Astrocyte (in vitro differentiated cells and primary cell): ENCODE results near the gene MAS1. TPM values are rescaled to one million over a fixed set of nuclear protein-coding genes. Genes with fewer than 3 reads are reported as not detected.

Experiments used
- DNase-seq: peaks from one replicate; pipeline ENCODE4 v3.0.0-alpha.2; 2010; ENCODE audit warnings: low read depth
- FAIRE-seq: peaks from 2 replicates; lab custom pipeline; 2011; peaks lifted over from hg19 to GRCh38; lab: Jason Lieb, UNC
- H2AFZ ChIP-seq: 2 replicates; pipeline ENCODE4 v1.6.0; 2012; ENCODE audit warnings: low read depth, low read length, inconsistent platforms
- H3K27ac ChIP-seq: 2 replicates; pipeline ENCODE4 v1.5.1; 2011; ENCODE audit warnings: low read depth, low read length, inconsistent platforms
- H3K27me3 ChIP-seq: 2 replicates; pipeline ENCODE4 v1.6.0; 2011; ENCODE audit warnings: low read length, inconsistent platforms; ENCODE audit not compliant: insufficient read depth
- H3K36me3 ChIP-seq: 2 replicates; pipeline ENCODE4 v1.5.1; 2011; ENCODE audit warnings: low read length, inconsistent platforms; ENCODE audit not compliant: insufficient read depth
- H3K4me1 ChIP-seq: 2 replicates; pipeline ENCODE4 v1.5.1; 2011; ENCODE audit warnings: low read length, inconsistent platforms; ENCODE audit not compliant: insufficient read depth
- H3K4me2 ChIP-seq: 2 replicates; pipeline ENCODE4 v1.6.0; 2012; ENCODE audit warnings: low read length, inconsistent platforms
- H3K4me3 ChIP-seq: 2 replicates; pipeline ENCODE4 v1.5.1; 2011; ENCODE audit warnings: low read depth, mild to moderate bottlenecking, low read length, inconsistent platforms; ENCODE audit not compliant: insufficient read depth
- H3K79me2 ChIP-seq: 2 replicates; pipeline ENCODE4 v1.6.0; 2012; ENCODE audit warnings: mild to moderate bottlenecking, low read length, inconsistent platforms; ENCODE audit not compliant: insufficient read depth
- H3K9ac ChIP-seq: 2 replicates; pipeline ENCODE4 v1.6.0; 2012; ENCODE audit warnings: mild to moderate bottlenecking, low read length, inconsistent platforms
- H3K9me3 ChIP-seq: 2 replicates; pipeline ENCODE4 v1.5.1; 2012; ENCODE audit warnings: low read depth, mild to moderate bottlenecking, low read length, inconsistent platforms; ENCODE audit not compliant: insufficient read depth
- H4K20me1 ChIP-seq: 2 replicates; pipeline ENCODE4 v1.6.0; 2012; ENCODE audit warnings: low read length, inconsistent platforms; ENCODE audit not compliant: insufficient read depth
- H3K27ac Mint-ChIP-seq: one replicate; pipeline ENCODE4 v1.8.0; 2021; ENCODE audit warnings: mild to moderate bottlenecking, mixed read lengths; ENCODE audit not compliant: unreplicated experiment
- H3K27me3 Mint-ChIP-seq: one replicate; pipeline ENCODE4 v1.8.0; 2021; ENCODE audit warnings: low read depth, mixed read lengths; ENCODE audit not compliant: unreplicated experiment
- H3K36me3 Mint-ChIP-seq: one replicate; pipeline ENCODE4 v1.8.0; 2021; ENCODE audit warnings: low read depth, mixed read lengths; ENCODE audit not compliant: unreplicated experiment
- H3K4me1 Mint-ChIP-seq: one replicate; pipeline ENCODE4 v1.8.0; 2021; ENCODE audit warnings: low read depth, mixed read lengths; ENCODE audit not compliant: unreplicated experiment
- H3K4me3 Mint-ChIP-seq: one replicate; pipeline ENCODE4 v1.8.0; 2021; ENCODE audit warnings: mild to moderate bottlenecking, moderate library complexity, mixed read lengths; ENCODE audit not compliant: unreplicated experiment
- H3K9me3 Mint-ChIP-seq: one replicate; pipeline ENCODE4 v1.8.0; 2021; ENCODE audit warnings: mild to moderate bottlenecking, mixed read lengths; ENCODE audit not compliant: unreplicated experiment
- EZH2 ChIP-seq: IDR thresholded peaks from 2 replicates; pipeline ENCODE4 v1.6.1; 2012; ENCODE audit warnings: mild to moderate bottlenecking, low read length, inconsistent platforms; ENCODE audit not compliant: insufficient read depth
- total RNA-seq: library from RNA; stranded (reverse); gene quantifications from 2 replicates; pipeline ENCODE4 v1.2.1, GENCODE V29; 2021
- TF ChIP-seq, protein P1 (sequence below): IDR thresholded peaks from 2 replicates; pipeline ENCODE4 v1.5.1; 2011; ENCODE audit warnings: low read depth, mild to moderate bottlenecking, inconsistent platforms, low read length, moderate library complexity; ENCODE audit not compliant: insufficient read depth

The MAS1 gene
- total RNA-seq, 1 donor from 2014 or later, result not detected

DNA sequence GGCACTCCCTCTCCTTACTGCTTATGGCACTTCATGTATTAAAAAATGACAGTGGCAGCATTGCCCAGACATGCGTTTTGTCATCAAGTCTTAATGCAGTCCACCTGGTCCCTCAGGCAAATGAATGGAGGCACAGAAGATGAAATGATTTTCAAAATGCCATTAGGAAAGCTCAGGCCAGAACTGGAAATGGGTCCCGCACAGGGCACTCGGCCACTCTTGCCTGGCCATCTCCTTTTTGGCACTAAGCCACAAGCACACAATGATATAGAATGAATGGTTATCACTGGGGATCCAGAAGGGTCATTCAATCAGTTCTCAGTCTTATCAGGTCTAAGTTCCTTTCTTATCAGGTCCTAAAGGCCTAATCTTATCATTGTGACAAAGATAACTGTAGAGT lies 15.6 kb downstream of the MAS1 start:
- Histone ChIP-seq H3K9me3 (no peaks in the 10 kb centered on the region), H3K9ac (no peak overlapping the region), H2AFZ (no peak overlapping the region), H3K36me3 (no peaks in the 10 kb centered on the region), H3K4me2 (no peak overlapping the region), H3K79me2 (no peaks in the 10 kb centered on the region), H3K4me1 (no peaks in the 10 kb centered on the region), H3K27ac (no peak overlapping the region), H4K20me1 (no peaks in the 10 kb centered on the region), H3K4me3 (no peak overlapping the region), H3K27me3 (peaks cover 5% of the 10 kb centered on the region)
- H3K4me3 Mint-ChIP-seq, result no peak overlapping the region
- H3K27ac Mint-ChIP-seq, result no peak overlapping the region
- FAIRE-seq (no peak), DNase-seq (no peak)
- no peak for TF ChIP-seq EZH2
- TF ChIP-seq, protein P1, sequence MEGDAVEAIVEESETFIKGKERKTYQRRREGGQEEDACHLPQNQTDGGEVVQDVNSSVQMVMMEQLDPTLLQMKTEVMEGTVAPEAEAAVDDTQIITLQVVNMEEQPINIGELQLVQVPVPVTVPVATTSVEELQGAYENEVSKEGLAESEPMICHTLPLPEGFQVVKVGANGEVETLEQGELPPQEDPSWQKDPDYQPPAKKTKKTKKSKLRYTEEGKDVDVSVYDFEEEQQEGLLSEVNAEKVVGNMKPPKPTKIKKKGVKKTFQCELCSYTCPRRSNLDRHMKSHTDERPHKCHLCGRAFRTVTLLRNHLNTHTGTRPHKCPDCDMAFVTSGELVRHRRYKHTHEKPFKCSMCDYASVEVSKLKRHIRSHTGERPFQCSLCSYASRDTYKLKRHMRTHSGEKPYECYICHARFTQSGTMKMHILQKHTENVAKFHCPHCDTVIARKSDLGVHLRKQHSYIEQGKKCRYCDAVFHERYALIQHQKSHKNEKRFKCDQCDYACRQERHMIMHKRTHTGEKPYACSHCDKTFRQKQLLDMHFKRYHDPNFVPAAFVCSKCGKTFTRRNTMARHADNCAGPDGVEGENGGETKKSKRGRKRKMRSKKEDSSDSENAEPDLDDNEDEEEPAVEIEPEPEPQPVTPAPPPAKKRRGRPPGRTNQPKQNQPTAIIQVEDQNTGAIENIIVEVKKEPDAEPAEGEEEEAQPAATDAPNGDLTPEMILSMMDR, result no peak
- H3K36me3 Mint-ChIP-seq, result no peaks in the 10 kb centered on the region
- peaks cover 15% of the 10 kb centered on the region for H3K27me3 Mint-ChIP-seq
- no peaks in the 10 kb centered on the region for H3K9me3 Mint-ChIP-seq
- no peaks in the 10 kb centered on the region for H3K4me1 Mint-ChIP-seq

DNA sequence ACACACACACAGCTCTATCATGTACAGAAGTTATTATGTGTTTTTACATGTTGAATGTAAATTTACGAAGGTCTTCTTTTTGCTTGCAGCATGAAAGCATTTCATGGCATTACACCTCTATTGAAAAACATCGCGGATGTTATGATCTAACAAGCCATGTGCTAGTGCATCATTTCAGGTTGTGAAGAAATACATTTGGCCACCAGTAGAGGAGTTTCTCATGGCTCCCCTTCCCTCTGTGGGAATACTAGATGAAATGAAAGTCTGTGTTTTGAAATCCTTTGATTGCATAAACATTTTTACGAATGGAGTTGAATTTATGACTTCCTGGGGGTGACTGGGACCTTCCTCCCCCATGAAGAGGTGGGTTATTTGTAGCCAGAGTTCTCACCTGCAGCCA lies 17.7 kb downstream of the MAS1 start:
- Histone ChIP-seq H3K27me3 (peaks cover 7% of the 10 kb centered on the region), H3K36me3 (no peaks in the 10 kb centered on the region), H3K4me3 (no peak overlapping the region), H3K9me3 (no peaks in the 10 kb centered on the region), H3K9ac (no peak overlapping the region), H4K20me1 (no peaks in the 10 kb centered on the region), H3K4me1 (no peaks in the 10 kb centered on the region), H3K79me2 (no peaks in the 10 kb centered on the region), H3K27ac (no peak overlapping the region), H2AFZ (no peak overlapping the region), H3K4me2 (no peak overlapping the region)
- Mint-ChIP-seq H3K4me1 (no peaks in the 10 kb centered on the region), H3K9me3 (no peaks in the 10 kb centered on the region), H3K36me3 (no peaks in the 10 kb centered on the region), H3K27ac (no peak overlapping the region), H3K27me3 (peaks cover 24% of the 10 kb centered on the region), H3K4me3 (no peak overlapping the region)
- DNase-seq (no peak), FAIRE-seq (no peak)
- TF ChIP-seq, protein P1, result no peak
- TF ChIP-seq EZH2, result no peak

DNA sequence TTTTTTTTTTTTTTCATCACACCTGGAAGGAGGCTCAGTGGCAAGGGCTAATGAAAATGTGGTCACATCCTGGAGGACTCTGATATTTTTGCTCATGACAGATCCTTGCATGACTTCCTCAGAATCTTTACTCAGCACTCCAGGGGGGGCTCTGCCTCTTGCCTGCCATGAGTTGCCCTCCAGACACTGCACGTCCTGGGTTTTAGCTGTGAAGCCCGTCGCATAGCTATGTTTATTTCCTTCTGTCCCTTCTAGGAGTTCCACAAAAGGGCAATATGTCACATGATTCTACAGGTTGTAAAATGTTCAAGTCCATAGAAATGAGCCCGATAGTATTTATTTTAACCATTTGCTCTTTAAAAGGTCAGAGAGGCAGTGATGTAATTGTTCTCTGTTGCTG lies 18.2 kb downstream of the MAS1 start:
- Histone ChIP-seq H3K79me2 (no peaks in the 10 kb centered on the region), H3K36me3 (no peaks in the 10 kb centered on the region), H3K4me1 (no peaks in the 10 kb centered on the region), H3K27me3 (peaks cover 7% of the 10 kb centered on the region), H3K4me3 (no peak overlapping the region), H3K9ac (no peak overlapping the region), H3K9me3 (no peaks in the 10 kb centered on the region), H3K4me2 (no peak overlapping the region), H4K20me1 (no peaks in the 10 kb centered on the region), H2AFZ (no peak overlapping the region), H3K27ac (no peak overlapping the region)
- no peak for DNase-seq
- no peaks in the 10 kb centered on the region for H3K9me3 Mint-ChIP-seq
- H3K4me1 Mint-ChIP-seq, result no peaks in the 10 kb centered on the region
- H3K27ac Mint-ChIP-seq, result no peak overlapping the region
- no peaks in the 10 kb centered on the region for H3K36me3 Mint-ChIP-seq
- TF ChIP-seq EZH2, result no peak
- TF ChIP-seq, protein P1, result no peak
- H3K4me3 Mint-ChIP-seq, result no peak overlapping the region
- no peak for FAIRE-seq
- H3K27me3 Mint-ChIP-seq, result peaks cover 24% of the 10 kb centered on the region
